Adrenal gland (tissue), 19 donors: ENCODE measurements around the gene GALNT12. TPM values are rescaled to one million over a fixed set of nuclear protein-coding genes. Genes with fewer than 3 reads are reported as not detected.
A peak's percentile ranks its signal among the peaks of the same experiment; 100 is the strongest.

Experiments used
- DNase-seq, 7 donors: peaks; one replicate each; pipeline ENCODE4 v3.0.0-alpha.2; 2019 to 2020
- H3K27ac ChIP-seq, 5 donors: fragments of 200-600 bp; sonication (generic) in 4 of 5; 1 replicate in 3 of 5; 2 replicates in 2 of 5; pipeline versions ENCODE4 v1.5.1 to v1.8.0; 2016 to 2020; ENCODE audit warnings: mild to moderate bottlenecking in 1 of 5
- H3K27me3 ChIP-seq: fragments of 200-600 bp; 2 replicates; pipeline ENCODE4 v1.8.0; 2021
- H3K36me3 ChIP-seq, 2 donors: fragments of 200-600 bp; replicated peaks in 1 of 2; 1 replicate in 1 of 2; 2 replicates in 1 of 2; pipeline versions ENCODE4 v1.5.1 to v1.8.0; 2018 to 2022
- H3K4me1 ChIP-seq, 2 donors: fragments of 200-600 bp; replicated peaks in 1 of 2; 1 replicate in 1 of 2; 2 replicates in 1 of 2; pipeline versions ENCODE4 v1.5.1 to v1.8.0; 2018 to 2021
- H3K4me3 ChIP-seq, 4 donors: fragments of 200-600 bp; sonication (generic) in 3 of 4; one replicate each; pipeline ENCODE4 v1.5.1; 2016 to 2018
- H3K9me3 ChIP-seq, 3 donors: fragments of 200-600 bp; sonication (generic) in 1 of 3; replicated peaks in 1 of 3; 1 replicate in 2 of 3; 2 replicates in 1 of 3; pipeline versions ENCODE4 v1.5.1 to v1.8.0; 2016 to 2021
- POLR2A ChIP-seq, 2 donors: fragments of 450-650 bp; IDR thresholded peaks; one replicate each; pipeline ENCODE4 v1.6.1; 2017; ENCODE audit warnings: antibody characterized with exemption in 2 of 2, mild to moderate bottlenecking in 2 of 2, moderate library complexity in 1 of 2
- WGBS, 4 donors: extraction: QIAGEN DNeasy Blood & Tissue Kit in 2 of 4; methylation state at CpG; one replicate each; pipeline versions ENCODE4 v1.1.5 to v1.1.7; 2013 to 2017; 5-methylcytosine and 5-hydroxymethylcytosine counted together
- intact Hi-C, 2 donors: fragments of 100-400 bp; cut with DNase I; formaldehyde crosslinking; loops; one replicate each; pipeline versions ENCODE4 v1.14.1 to v1.15.0; 2022 to 2023
- long read RNA-seq, 10 donors: library from polyadenylated mRNA in 3 of 10; unstranded in 2 of 10; stranded (forward) in 1 of 10; transcript quantifications; one replicate each; pipeline ENCODE4 v2.0.0 and lab custom pipeline, GENCODE V29; 2021 to 2026
- polyA plus RNA-seq, 3 donors: library from polyadenylated mRNA; stranded (reverse); fragments of 200-250 nt in 2 of 3; fragments of 350-450 nt in 1 of 3; fragmentation: Illumina TruSeq in 1 of 3; extraction: RNeasy Lipid Tissue Mini Kit (QIAGEN cat#74804) in 1 of 3; gene quantifications; one replicate each; pipeline ENCODE4 v1.2.3, GENCODE V29; 2013 to 2014
- total RNA-seq, 9 donors: library from RNA; depleted of rRNA in 4 of 9; stranded (reverse); fragments of >200 nt in 4 of 9; fragments of 120-200 nt in 1 of 9; fragmentation: NEBNext Ultra II Directional in 1 of 9; extraction: Animal tissue kit (Norgen Biotek cat#: 25700) in 1 of 9; gene quantifications; one replicate each; pipeline versions ENCODE4 v1.1.0 to v1.2.4, GENCODE V29; 2013 to 2023
- TF ChIP-seq, protein P1 (sequence below), 6 experiments: fragments of 450-650 bp in 4 of 6; fragments of 200-600 bp in 2 of 6; sonication (generic) in 1 of 6; IDR thresholded peaks; 1 replicate in 5 of 6; 2 replicates in 1 of 6; pipeline versions ENCODE4 v1.5.1 to v1.8.0; 2016 to 2021; ENCODE audit warnings: antibody characterized with exemption in 6 of 6, mild to moderate bottlenecking in 2 of 6, moderate library complexity in 1 of 6
- donor health status: healthy with polysubstance abuse.
- donor health status: Bipolar disorder and iron deficiency.
- donor health status: DM: yes; HTN: yes; CAD: no.
- donor health status: DM: no; HTN: no; CAD: no.
- donor health status: DM: no; HTN: no; CAD: no.
- donor health status: DM: yes; HTN: yes; CAD: no.

GALNT12 gene
- total RNA-seq (10 to 100 TPM in 1 of 9 donors, 1 to 10 TPM in 8; 1.1 to 20.6 (median 4.4) TPM), polyA plus RNA-seq (1 to 10 TPM; 1.7 to 7.2 (median 2.8) TPM)
- long read RNA-seq, donor 1, partial matches to known transcripts, result 5 of 7 reads
- long read RNA-seq, donor 1, other reads (novel, unspliced or antisense), result 0 of 7 reads
- long read RNA-seq, donor 2, partial matches to known transcripts, result 0 of 2 reads
- long read RNA-seq, donor 2, other reads (novel, unspliced or antisense), result 0 of 2 reads
- long read RNA-seq, donor 3, partial matches to known transcripts, result 0 of 3 reads
- long read RNA-seq, donor 3, other reads (novel, unspliced or antisense), result 0 of 3 reads
- long read RNA-seq, donor 4, result 0 reads
- long read RNA-seq, donor 5, transcript GALNT12-201 (10 exons, 2,735 nt), result major isoform, 29 of 32 reads
- long read RNA-seq, donor 5, partial matches to known transcripts, result 1 of 32 reads
- long read RNA-seq, donor 5, other reads (novel, unspliced or antisense), result 2 of 32 reads
- long read RNA-seq, donor 6, partial matches to known transcripts, result 0 of 1 reads
- long read RNA-seq, donor 6, other reads (novel, unspliced or antisense), result 0 of 1 reads
- long read RNA-seq, donor 7, partial matches to known transcripts, result 0 of 1 reads
- long read RNA-seq, donor 7, other reads (novel, unspliced or antisense), result 0 of 1 reads
- long read RNA-seq, donor 8, transcript GALNT12-201 (10 exons, 2,735 nt), result major isoform, 7 of 19 reads
- long read RNA-seq, donor 8, partial matches to known transcripts, result 11 of 19 reads
- long read RNA-seq, donor 8, other reads (novel, unspliced or antisense), result 0 of 19 reads
- long read RNA-seq, donor 9, partial matches to known transcripts, result 0 of 2 reads
- long read RNA-seq, donor 9, other reads (novel, unspliced or antisense), result 0 of 2 reads
- long read RNA-seq, donor 10, partial matches to known transcripts, result 0 of 3 reads
- long read RNA-seq, donor 10, other reads (novel, unspliced or antisense), result 0 of 3 reads

GRCh38 chr9:98807070-98807813 is at the start of gene GALNT12:
GALNT12 (plus strand) TSS chr9:98807670; CDS start chr9:98807699, 29 bp downstream.
- Histone ChIP-seq H3K27ac (peak within 1 kb of the TSS in 1 of 5 donors; percentile 17), H3K9me3 (no peaks in the 10 kb centered on the region), H3K4me1 (peaks cover 8 to 29% of the 10 kb centered on the region in 2 donors), H3K27me3 (no peaks in the 10 kb centered on the region), H3K36me3 (no peaks in the 10 kb centered on the region), H3K4me3 (peak within 1 kb of the TSS in 2 of 4 donors; percentile 27 to 65)
- 8 to 53% (median 28%) methylated on average over 6 to 51 of the region's 51 CpGs for WGBS, 4 donors
- TF ChIP-seq POLR2A (IDR thresholded peaks at IDR 0.05), result no peak
- TF ChIP-seq, protein P1, sequence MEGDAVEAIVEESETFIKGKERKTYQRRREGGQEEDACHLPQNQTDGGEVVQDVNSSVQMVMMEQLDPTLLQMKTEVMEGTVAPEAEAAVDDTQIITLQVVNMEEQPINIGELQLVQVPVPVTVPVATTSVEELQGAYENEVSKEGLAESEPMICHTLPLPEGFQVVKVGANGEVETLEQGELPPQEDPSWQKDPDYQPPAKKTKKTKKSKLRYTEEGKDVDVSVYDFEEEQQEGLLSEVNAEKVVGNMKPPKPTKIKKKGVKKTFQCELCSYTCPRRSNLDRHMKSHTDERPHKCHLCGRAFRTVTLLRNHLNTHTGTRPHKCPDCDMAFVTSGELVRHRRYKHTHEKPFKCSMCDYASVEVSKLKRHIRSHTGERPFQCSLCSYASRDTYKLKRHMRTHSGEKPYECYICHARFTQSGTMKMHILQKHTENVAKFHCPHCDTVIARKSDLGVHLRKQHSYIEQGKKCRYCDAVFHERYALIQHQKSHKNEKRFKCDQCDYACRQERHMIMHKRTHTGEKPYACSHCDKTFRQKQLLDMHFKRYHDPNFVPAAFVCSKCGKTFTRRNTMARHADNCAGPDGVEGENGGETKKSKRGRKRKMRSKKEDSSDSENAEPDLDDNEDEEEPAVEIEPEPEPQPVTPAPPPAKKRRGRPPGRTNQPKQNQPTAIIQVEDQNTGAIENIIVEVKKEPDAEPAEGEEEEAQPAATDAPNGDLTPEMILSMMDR (IDR thresholded peaks at IDR 0.05), result no peak
- DNase-seq, result peak in 3 of 7 donors; percentile 23 to 35 (median 34)
- intact Hi-C loops, result no loop called here

DNA sequence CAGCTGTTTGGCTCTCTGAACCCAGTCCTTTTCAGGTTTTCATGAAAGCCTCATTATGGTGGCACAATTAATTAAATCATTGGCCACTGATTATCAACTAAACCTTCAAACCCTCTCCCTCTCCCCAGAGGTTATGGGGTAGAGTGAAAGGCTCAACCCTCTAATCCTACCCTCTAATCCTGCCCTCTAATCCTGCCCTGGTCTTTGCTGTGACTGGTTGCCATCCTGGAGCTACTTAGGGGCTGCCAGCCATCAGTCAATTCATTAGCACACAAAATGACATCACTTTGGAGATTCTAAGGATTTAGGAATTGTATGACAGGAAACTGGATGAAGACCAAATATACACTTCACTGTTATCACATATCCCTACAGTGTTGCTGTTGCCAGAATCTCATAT is 47.2 kb upstream of the GALNT12 start:
- Histone ChIP-seq H3K36me3 (peaks cover 0 to 9% of the 10 kb centered on the region in 2 donors), H3K27ac (no peak overlapping the region), H3K4me3 (no peak overlapping the region), H3K4me1 (no peaks in the 10 kb centered on the region), H3K27me3 (no peaks in the 10 kb centered on the region), H3K9me3 (no peaks in the 10 kb centered on the region)
- TF ChIP-seq POLR2A (IDR thresholded peaks at IDR 0.05), result no peak
- TF ChIP-seq, protein P1 (IDR thresholded peaks at IDR 0.05), result no peak
- DNase-seq, result no peak
- intact Hi-C loops, result no loop called here

DNA sequence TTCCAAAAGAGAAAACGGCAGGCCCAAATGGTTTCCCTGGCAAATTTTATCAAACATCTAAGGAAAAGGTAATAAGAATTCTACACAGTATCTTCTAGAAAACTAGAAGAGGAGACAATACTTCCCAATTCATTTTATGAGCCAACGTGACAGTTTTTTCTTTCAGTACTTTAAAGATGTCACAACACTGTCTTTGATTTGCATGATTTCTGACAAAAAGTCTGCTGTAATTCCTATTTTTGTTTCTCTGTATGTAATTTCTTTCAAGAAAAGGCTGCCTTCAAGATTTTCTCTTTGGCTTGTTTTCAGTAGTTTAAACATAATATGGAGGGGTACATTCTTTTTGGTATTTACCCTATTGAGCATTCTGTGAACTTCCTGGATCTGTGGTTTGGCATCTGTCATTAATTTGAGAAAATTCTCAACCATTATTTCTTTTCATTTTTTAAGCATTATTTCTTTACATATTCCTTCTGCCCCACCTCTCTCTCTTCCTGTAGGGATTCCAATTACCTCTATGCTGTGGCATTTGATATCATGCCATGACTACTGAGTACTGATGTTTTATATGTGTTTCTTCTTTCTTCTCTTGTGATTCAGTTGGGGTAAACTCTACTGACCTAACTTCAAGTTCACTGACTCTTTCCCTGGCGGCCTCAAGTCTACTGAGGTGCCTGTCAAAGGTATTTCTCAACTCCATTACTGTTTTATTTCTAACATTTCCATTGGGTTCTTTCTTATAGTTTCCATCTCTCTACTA is 43.3 kb upstream of the GALNT12 start:
- WGBS, 4 donors, result 92 to 99% (median 95%) methylated on average over 3 of the region's 3 CpGs
- TF ChIP-seq, protein P1 (IDR thresholded peaks at IDR 0.05), result no peak
- TF ChIP-seq POLR2A (IDR thresholded peaks at IDR 0.05), result no peak
- Histone ChIP-seq H3K27ac (no peak overlapping the region), H3K27me3 (no peaks in the 10 kb centered on the region), H3K36me3 (no peaks in the 10 kb centered on the region), H3K9me3 (no peaks in the 10 kb centered on the region), H3K4me1 (no peaks in the 10 kb centered on the region), H3K4me3 (no peak overlapping the region)
- DNase-seq, result no peak
- intact Hi-C loops, result no loop called here
